HT1080 (cell line): Measurements from ENCODE around the gene RAB10. TPM values are rescaled to one million over a fixed set of nuclear protein-coding genes. Genes with fewer than 3 reads are reported as not detected.

Source experiments
- DNase-seq: peaks from one replicate; pipeline ENCODE4 v3.0.0-alpha.2; 2015; ENCODE audit warnings: low read depth
- total RNA-seq: library from RNA; depleted of rRNA; stranded (reverse); fragments of >200 nt; shearing (Covaris generic); gene quantifications from 2 replicates; pipeline ENCODE4 v1.2.3, GENCODE V29; 2014

Gene RAB10
- total RNA-seq, 1 experiment from 2014 or later, result 126 TPM

GRCh38 chr2:26144953-26145680 is 111.2 kb downstream of the RAB10 start:
- DNase-seq, result peak; percentile 59

- no peak for DNase-seq
Measured at GRCh38 chr2:26148501-26148900, 114.6 kb downstream of the RAB10 start.

GRCh38 chr2:26150243-26150642 is 116.4 kb downstream of the RAB10 start:
- DNase-seq, result no peak

GRCh38 chr2:26157580-26157979 is 123.7 kb downstream of the RAB10 start:
- DNase-seq, result no peak

GRCh38 chr2:26161926-26162325 is 128.0 kb downstream of the RAB10 start:
- DNase-seq, result no peak

- no peak for DNase-seq
Measured at GRCh38 chr2:26162963-26163362, 129.1 kb downstream of the RAB10 start.

GRCh38 chr2:26164231-26164630 is 130.3 kb downstream of the RAB10 start:
- no peak for DNase-seq

- no peak for DNase-seq
Measured at GRCh38 chr2:26164641-26165211, 130.8 kb downstream of the RAB10 start.

GRCh38 chr2:26165403-26165802 is 131.5 kb downstream of the RAB10 start:
- no peak for DNase-seq

- DNase-seq, result peak; percentile 43
Measured at GRCh38 chr2:26166541-26166940, 132.7 kb downstream of the RAB10 start.

- DNase-seq, result no peak
Measured at GRCh38 chr2:26168785-26169184, 134.9 kb downstream of the RAB10 start.

GRCh38 chr2:26169226-26169625 is 135.3 kb downstream of the RAB10 start:
- no peak for DNase-seq

- DNase-seq, result no peak
Measured at GRCh38 chr2:26169681-26170414, 136.0 kb downstream of the RAB10 start.

- DNase-seq, result no peak
Measured at GRCh38 chr2:26170795-26171194, 136.9 kb downstream of the RAB10 start.

- DNase-seq, result no peak
Measured at GRCh38 chr2:26172189-26172870, 138.4 kb downstream of the RAB10 start.

- no peak for DNase-seq
Measured at GRCh38 chr2:26172871-26173775, 139.2 kb downstream of the RAB10 start, which contains the start of gene GAREM2. TSS of gene GAREM2 (plus strand) at chr2:26173088. CDS start at chr2:26173221, 133 bp downstream.

GRCh38 chr2:26173776-26174482 is 140.0 kb downstream of the RAB10 start:
- DNase-seq, result no peak

- no peak for DNase-seq
Measured at GRCh38 chr2:26174691-26175465, 141.0 kb downstream of the RAB10 start.
